Liver (tissue), 9 donors: Measurements from ENCODE around the gene CCDC102B. TPM values are rescaled to one million over a fixed set of nuclear protein-coding genes. Genes with fewer than 3 reads are reported as not detected.

Experiments used
- DNase-seq: peaks from one replicate; pipeline ENCODE4 v3.0.0-alpha.2; 2017; ENCODE audit warnings: low spot score
- H3K27ac ChIP-seq, 2 donors: one replicate each; pipeline ENCODE4 v1.7.0; 2013; ENCODE audit warnings: inconsistent platforms in 2 of 2, low read length in 2 of 2, control low read depth in 1 of 2, low read depth in 1 of 2, mild to moderate bottlenecking in 1 of 2
- H3K27me3 ChIP-seq, 4 donors: one replicate each; pipeline versions ENCODE4 v1.6.1 to v1.7.0; 2013; ENCODE audit warnings: low read length in 3 of 4, inconsistent platforms in 1 of 4, mild to moderate bottlenecking in 1 of 4, moderate library complexity in 1 of 4; ENCODE audit not compliant: control insufficient read depth in 4 of 4, insufficient read depth in 4 of 4
- H3K36me3 ChIP-seq, 4 donors: one replicate each; pipeline versions ENCODE4 v1.6.1 to v1.7.0; 2013; ENCODE audit warnings: low read length in 3 of 4, mild to moderate bottlenecking in 3 of 4, low read depth in 1 of 4, moderate library complexity in 1 of 4; ENCODE audit not compliant: control insufficient read depth in 4 of 4, insufficient read depth in 3 of 4
- H3K4me1 ChIP-seq, 4 donors: one replicate each; pipeline versions ENCODE4 v1.6.1 to v1.7.0; 2013; ENCODE audit warnings: low read length in 3 of 4, mild to moderate bottlenecking in 3 of 4, moderate library complexity in 1 of 4; ENCODE audit not compliant: control insufficient read depth in 4 of 4, insufficient read depth in 4 of 4
- H3K4me3 ChIP-seq, 3 donors: one replicate each; pipeline versions ENCODE4 v1.6.1 to v1.7.0; 2013; ENCODE audit warnings: low read length in 3 of 3, control low read depth in 1 of 3, low read depth in 1 of 3, mild to moderate bottlenecking in 1 of 3
- H3K9ac ChIP-seq, 2 donors: one replicate each; pipeline ENCODE4 v1.7.0; 2013; ENCODE audit warnings: low read length in 2 of 2, mild to moderate bottlenecking in 2 of 2, moderate library complexity in 2 of 2, control low read depth in 1 of 2, low read depth in 1 of 2
- H3K9me3 ChIP-seq, 4 donors: one replicate each; pipeline versions ENCODE4 v1.6.1 to v1.7.0; 2013; ENCODE audit warnings: low read length in 3 of 4; ENCODE audit not compliant: control insufficient read depth in 4 of 4
- EGR1 ChIP-seq, 2 donors: IDR thresholded peaks; 2 replicates each; pipeline ENCODE4 v1.6.1; 2016 to 2018; ENCODE audit warnings: antibody characterized with exemption in 2 of 2, low read depth in 2 of 2
- FOXA1 ChIP-seq: IDR thresholded peaks from 2 replicates; pipeline ENCODE4 v1.6.1; 2016; ENCODE audit warnings: antibody characterized with exemption
- FOXA2 ChIP-seq: IDR thresholded peaks from 2 replicates; pipeline ENCODE4 v1.6.1; 2016; ENCODE audit warnings: antibody characterized with exemption
- GABPA ChIP-seq, 2 donors: IDR thresholded peaks in 1 of 2; conservative IDR thresholded peaks in 1 of 2; 2 replicates each; pipeline ENCODE4 v1.6.1; 2016; ENCODE audit warnings: antibody characterized with exemption in 2 of 2, mild to moderate bottlenecking in 1 of 2, moderate library complexity in 1 of 2
- HNF4A ChIP-seq, 2 donors: conservative IDR thresholded peaks; 2 replicates each; pipeline ENCODE4 v1.6.1; 2016; ENCODE audit warnings: antibody characterized with exemption in 2 of 2, mild to moderate bottlenecking in 2 of 2
- HNF4G ChIP-seq: IDR thresholded peaks from 2 replicates; pipeline ENCODE4 v1.6.1; 2016; ENCODE audit warnings: antibody characterized with exemption
- JUND ChIP-seq, 2 donors: IDR thresholded peaks; 2 replicates each; pipeline ENCODE4 v1.6.1; 2016; ENCODE audit warnings: antibody characterized with exemption in 2 of 2
- NR2F2 ChIP-seq: IDR thresholded peaks from 2 replicates; pipeline ENCODE4 v1.6.1; 2016; ENCODE audit warnings: antibody characterized with exemption
- RAD21 ChIP-seq, 2 donors: IDR thresholded peaks; 2 replicates each; pipeline ENCODE4 v1.6.1; 2016; ENCODE audit warnings: antibody characterized with exemption in 2 of 2, mild to moderate bottlenecking in 2 of 2
- RXRA ChIP-seq, 2 donors: IDR thresholded peaks; 2 replicates each; pipeline ENCODE4 v1.6.1; 2017 to 2018; ENCODE audit warnings: antibody characterized with exemption in 2 of 2, mild to moderate bottlenecking in 1 of 2
- SP1 ChIP-seq: IDR thresholded peaks from 2 replicates; pipeline ENCODE4 v1.6.1; 2018; ENCODE audit warnings: antibody characterized with exemption, mild to moderate bottlenecking
- TAF1 ChIP-seq: conservative IDR thresholded peaks from 2 replicates; pipeline ENCODE4 v1.6.1; 2016; ENCODE audit warnings: antibody characterized with exemption, mild to moderate bottlenecking
- YY1 ChIP-seq: IDR thresholded peaks from 2 replicates; pipeline ENCODE4 v1.6.1; 2016; ENCODE audit warnings: antibody characterized with exemption, mild to moderate bottlenecking
- WGBS: extraction: QIAGEN DNeasy Blood & Tissue Kit; methylation state at CpG from one replicate; pipeline ENCODE4 v1.1.7; 2013; 5-methylcytosine and 5-hydroxymethylcytosine counted together
- polyA plus RNA-seq, 2 donors: library from polyadenylated mRNA; stranded (reverse) in 1 of 2; unstranded in 1 of 2; fragments of 200-250 nt in 1 of 2; fragments of >200 nt in 1 of 2; fragmentation: Nextera tagmentation in 1 of 2; extraction: Ambion mirVana in 1 of 2; gene quantifications; one replicate each; pipeline versions ENCODE4 v1.2.1 to v1.2.3, GENCODE V29; 2013 to 2015
- total RNA-seq, 2 donors: library from RNA; depleted of rRNA; stranded (reverse); fragments of >200 nt; gene quantifications; one replicate each; pipeline ENCODE4 v1.2.3, GENCODE V29; 2014
- TF ChIP-seq, protein P1 (sequence below): IDR thresholded peaks from 2 replicates; pipeline ENCODE4 v1.6.1; 2016; ENCODE audit warnings: antibody characterized with exemption, mild to moderate bottlenecking
- TF ChIP-seq, protein P2 (sequence below): IDR thresholded peaks from 2 replicates; pipeline ENCODE4 v1.6.1; 2016; ENCODE audit warnings: antibody characterized with exemption
- TF ChIP-seq, protein P3 (sequence below): fragments of 150-350 bp; IDR thresholded peaks from 2 replicates; pipeline ENCODE4 v1.5.1; 2017; ENCODE audit warnings: improper control_type of control experiment, low read depth, low read length; ENCODE audit not compliant: missing input control
- TF ChIP-seq, protein P4 (sequence below): IDR thresholded peaks from 2 replicates; pipeline ENCODE4 v1.6.1; 2016; ENCODE audit warnings: antibody characterized with exemption
- TF ChIP-seq, protein P5 (sequence below): IDR thresholded peaks from 2 replicates; pipeline ENCODE4 v1.6.1; 2016; ENCODE audit warnings: antibody characterized with exemption
- donor health status: healthy.
- donor health status: healthy.
- donor health status: healthy.
- donor health status: healthy.
- donor health status: healthy.

The CCDC102B gene
- total and polyA plus RNA-seq, 4 donors, result 0.54 to 4.5 (median 1.4) TPM

DNA sequence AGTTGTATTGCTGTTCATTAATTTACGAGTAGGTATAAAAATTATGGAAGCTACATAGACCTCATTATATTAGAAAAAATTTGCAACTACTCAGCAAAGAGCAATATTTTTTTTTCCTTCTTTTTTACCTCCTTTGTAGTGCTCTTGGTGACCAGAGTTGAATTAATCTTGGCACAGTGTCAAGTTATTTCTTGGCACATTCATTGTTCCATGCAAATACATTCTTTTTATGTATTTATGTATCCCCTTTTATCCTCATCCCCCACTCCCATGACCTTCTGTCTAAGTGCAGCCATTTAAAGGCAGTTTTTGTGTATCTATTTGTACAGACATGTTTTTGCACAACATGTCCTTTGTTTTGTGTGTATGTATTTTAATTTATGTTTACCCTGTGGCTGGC, 224.5 kb downstream of the CCDC102B start:
- no peak overlapping the region for H3K9ac ChIP-seq
- no peaks in the 10 kb centered on the region for H3K4me1 ChIP-seq
- H3K36me3 ChIP-seq, result no peaks in the 10 kb centered on the region
- TF ChIP-seq NR2F2 (no peak), FOXA2 (no peak)
- TF ChIP-seq, protein P1, sequence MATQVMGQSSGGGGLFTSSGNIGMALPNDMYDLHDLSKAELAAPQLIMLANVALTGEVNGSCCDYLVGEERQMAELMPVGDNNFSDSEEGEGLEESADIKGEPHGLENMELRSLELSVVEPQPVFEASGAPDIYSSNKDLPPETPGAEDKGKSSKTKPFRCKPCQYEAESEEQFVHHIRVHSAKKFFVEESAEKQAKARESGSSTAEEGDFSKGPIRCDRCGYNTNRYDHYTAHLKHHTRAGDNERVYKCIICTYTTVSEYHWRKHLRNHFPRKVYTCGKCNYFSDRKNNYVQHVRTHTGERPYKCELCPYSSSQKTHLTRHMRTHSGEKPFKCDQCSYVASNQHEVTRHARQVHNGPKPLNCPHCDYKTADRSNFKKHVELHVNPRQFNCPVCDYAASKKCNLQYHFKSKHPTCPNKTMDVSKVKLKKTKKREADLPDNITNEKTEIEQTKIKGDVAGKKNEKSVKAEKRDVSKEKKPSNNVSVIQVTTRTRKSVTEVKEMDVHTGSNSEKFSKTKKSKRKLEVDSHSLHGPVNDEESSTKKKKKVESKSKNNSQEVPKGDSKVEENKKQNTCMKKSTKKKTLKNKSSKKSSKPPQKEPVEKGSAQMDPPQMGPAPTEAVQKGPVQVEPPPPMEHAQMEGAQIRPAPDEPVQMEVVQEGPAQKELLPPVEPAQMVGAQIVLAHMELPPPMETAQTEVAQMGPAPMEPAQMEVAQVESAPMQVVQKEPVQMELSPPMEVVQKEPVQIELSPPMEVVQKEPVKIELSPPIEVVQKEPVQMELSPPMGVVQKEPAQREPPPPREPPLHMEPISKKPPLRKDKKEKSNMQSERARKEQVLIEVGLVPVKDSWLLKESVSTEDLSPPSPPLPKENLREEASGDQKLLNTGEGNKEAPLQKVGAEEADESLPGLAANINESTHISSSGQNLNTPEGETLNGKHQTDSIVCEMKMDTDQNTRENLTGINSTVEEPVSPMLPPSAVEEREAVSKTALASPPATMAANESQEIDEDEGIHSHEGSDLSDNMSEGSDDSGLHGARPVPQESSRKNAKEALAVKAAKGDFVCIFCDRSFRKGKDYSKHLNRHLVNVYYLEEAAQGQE, result no peak
- no peak overlapping the region for H3K27ac ChIP-seq
- H3K9me3 ChIP-seq, result no peaks in the 10 kb centered on the region
- no peak for DNase-seq
- 93% methylated on average over 1 of the region's 1 CpG for WGBS
- no peak overlapping the region for H3K4me3 ChIP-seq
- no peaks in the 10 kb centered on the region for H3K27me3 ChIP-seq

- Histone ChIP-seq H3K9ac (no peak overlapping the region), H3K36me3 (no peaks in the 10 kb centered on the region), H3K27me3 (no peaks in the 10 kb centered on the region), H3K9me3 (no peaks in the 10 kb centered on the region), H3K4me1 (no peaks in the 10 kb centered on the region), H3K4me3 (no peak overlapping the region), H3K27ac (no peak overlapping the region)
- DNase-seq, result no peak
- TF ChIP-seq TAF1 (no peak), HNF4A (conservative IDR thresholded peaks at IDR 0.05) (no peak), HNF4G (no peak), GABPA (IDR thresholded peaks at IDR 0.05 in 1 of 2, conservative IDR thresholded peaks at IDR 0.05 in 1 of 2) (no peak), FOXA2 (no peak), EGR1 (IDR thresholded peaks at IDR 0.05; ENCODE audit: low read depth in 2 of 2) (no peak), FOXA1 (no peak), JUND (IDR thresholded peaks at IDR 0.05) (no peak), YY1 (no peak)
- TF ChIP-seq, protein P1, result no peak
- TF ChIP-seq, protein P2, sequence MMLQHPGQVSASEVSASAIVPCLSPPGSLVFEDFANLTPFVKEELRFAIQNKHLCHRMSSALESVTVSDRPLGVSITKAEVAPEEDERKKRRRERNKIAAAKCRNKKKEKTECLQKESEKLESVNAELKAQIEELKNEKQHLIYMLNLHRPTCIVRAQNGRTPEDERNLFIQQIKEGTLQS, result no peak
- 86% methylated on average over 1 of the region's 1 CpG for WGBS
These were observed 233.7 kb downstream of the CCDC102B start for GRCh38 chr18:69031571-69031970.

DNA sequence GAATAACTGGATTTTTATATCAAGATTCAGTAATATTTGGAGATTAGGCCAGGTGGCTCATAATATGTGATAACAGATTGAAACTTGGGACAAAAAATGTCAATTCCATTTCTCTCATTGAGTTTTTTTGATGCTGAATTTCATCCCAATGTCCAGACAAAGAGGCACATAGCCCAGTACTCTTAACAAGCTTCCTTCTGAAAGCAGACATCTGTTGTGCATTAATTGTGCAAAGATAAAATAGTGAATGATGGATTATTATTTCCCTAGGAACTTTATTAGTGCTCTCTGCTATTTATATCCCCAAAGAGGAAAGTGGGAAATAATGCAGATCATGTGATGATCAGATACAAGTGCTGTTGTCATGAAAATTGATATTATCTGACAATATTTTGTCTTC, 234.1 kb downstream of the CCDC102B start:
- no peaks in the 10 kb centered on the region for H3K36me3 ChIP-seq
- no peak overlapping the region for H3K27ac ChIP-seq
- no peak overlapping the region for H3K9ac ChIP-seq
- no peak for DNase-seq
- H3K9me3 ChIP-seq, result no peaks in the 10 kb centered on the region
- no peak overlapping the region for H3K4me3 ChIP-seq
- no peaks in the 10 kb centered on the region for H3K27me3 ChIP-seq
- H3K4me1 ChIP-seq, result no peaks in the 10 kb centered on the region
- TF ChIP-seq SP1 (no peak), RAD21 (IDR thresholded peaks at IDR 0.05) (no peak), GABPA (IDR thresholded peaks at IDR 0.05 in 1 of 2, conservative IDR thresholded peaks at IDR 0.05 in 1 of 2) (no peak), FOXA1 (no peak), YY1 (no peak), RXRA (IDR thresholded peaks at IDR 0.05) (no peak)
- TF ChIP-seq, protein P3, sequence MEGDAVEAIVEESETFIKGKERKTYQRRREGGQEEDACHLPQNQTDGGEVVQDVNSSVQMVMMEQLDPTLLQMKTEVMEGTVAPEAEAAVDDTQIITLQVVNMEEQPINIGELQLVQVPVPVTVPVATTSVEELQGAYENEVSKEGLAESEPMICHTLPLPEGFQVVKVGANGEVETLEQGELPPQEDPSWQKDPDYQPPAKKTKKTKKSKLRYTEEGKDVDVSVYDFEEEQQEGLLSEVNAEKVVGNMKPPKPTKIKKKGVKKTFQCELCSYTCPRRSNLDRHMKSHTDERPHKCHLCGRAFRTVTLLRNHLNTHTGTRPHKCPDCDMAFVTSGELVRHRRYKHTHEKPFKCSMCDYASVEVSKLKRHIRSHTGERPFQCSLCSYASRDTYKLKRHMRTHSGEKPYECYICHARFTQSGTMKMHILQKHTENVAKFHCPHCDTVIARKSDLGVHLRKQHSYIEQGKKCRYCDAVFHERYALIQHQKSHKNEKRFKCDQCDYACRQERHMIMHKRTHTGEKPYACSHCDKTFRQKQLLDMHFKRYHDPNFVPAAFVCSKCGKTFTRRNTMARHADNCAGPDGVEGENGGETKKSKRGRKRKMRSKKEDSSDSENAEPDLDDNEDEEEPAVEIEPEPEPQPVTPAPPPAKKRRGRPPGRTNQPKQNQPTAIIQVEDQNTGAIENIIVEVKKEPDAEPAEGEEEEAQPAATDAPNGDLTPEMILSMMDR, result no peak
- TF ChIP-seq, protein P4, sequence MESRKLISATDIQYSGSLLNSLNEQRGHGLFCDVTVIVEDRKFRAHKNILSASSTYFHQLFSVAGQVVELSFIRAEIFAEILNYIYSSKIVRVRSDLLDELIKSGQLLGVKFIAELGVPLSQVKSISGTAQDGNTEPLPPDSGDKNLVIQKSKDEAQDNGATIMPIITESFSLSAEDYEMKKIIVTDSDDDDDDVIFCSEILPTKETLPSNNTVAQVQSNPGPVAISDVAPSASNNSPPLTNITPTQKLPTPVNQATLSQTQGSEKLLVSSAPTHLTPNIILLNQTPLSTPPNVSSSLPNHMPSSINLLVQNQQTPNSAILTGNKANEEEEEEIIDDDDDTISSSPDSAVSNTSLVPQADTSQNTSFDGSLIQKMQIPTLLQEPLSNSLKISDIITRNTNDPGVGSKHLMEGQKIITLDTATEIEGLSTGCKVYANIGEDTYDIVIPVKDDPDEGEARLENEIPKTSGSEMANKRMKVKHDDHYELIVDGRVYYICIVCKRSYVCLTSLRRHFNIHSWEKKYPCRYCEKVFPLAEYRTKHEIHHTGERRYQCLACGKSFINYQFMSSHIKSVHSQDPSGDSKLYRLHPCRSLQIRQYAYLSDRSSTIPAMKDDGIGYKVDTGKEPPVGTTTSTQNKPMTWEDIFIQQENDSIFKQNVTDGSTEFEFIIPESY, result no peak
- TF ChIP-seq, protein P5, sequence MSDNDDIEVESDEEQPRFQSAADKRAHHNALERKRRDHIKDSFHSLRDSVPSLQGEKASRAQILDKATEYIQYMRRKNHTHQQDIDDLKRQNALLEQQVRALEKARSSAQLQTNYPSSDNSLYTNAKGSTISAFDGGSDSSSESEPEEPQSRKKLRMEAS, result no peak
